Measurements from ENCODE around the gene CDC37.
"Not testable (repeated sequence)": the region's sequence is repeated elsewhere in the genome, so short reads cannot be mapped to it uniquely, and the experiment has no call there.

CDC37 gene

DNA sequence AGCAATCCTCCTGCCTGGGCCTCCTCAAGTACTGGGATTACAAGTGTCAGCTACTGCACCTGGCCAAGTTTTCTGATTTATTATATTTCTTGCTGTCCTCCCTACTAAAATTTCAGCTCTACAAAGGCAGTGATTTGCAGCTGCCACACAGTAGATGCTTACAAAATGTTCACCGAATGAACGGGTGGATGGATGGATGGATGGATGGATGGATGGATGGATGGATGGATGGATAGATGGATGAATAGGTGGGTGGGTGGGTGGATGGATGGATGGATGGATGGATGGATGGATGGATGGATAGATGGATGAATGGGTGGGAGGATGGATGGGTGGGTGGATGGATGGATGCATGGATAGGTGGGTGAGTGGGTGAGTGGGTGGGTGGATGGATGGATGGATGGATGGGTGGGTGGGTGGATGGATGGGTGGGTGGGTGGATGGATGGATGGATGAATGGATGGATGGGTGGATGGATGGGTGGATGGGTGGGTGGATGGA, 26.2 kb downstream of the CDC37 start:
- not testable (repeated sequence) for H3K9me3 ChIP-seq (ENCODE audit: control insufficient read depth, low read length); H3K4me1 ChIP-seq (ENCODE audit: control insufficient read depth, insufficient read depth, low read length, poor library complexity, severe bottlenecking); H3K4me3 ChIP-seq (ENCODE audit: extremely low read depth, insufficient read depth, low read length, poor library complexity, severe bottlenecking); H3K27ac ChIP-seq (ENCODE audit: low read depth, low read length, severe bottlenecking)
- peaks cover 37% of the 10 kb centered on the region for H3K36me3 ChIP-seq (ENCODE audit: control insufficient read depth, insufficient read depth, low read length)
- 100% methylated on average over 2 of the region's 2 CpGs; no CpG with 5 or more reads in 1 of the 2 experiments for WGBS, 2 experiments (ENCODE audit: insufficient coverage in 2 of 2)

DNA sequence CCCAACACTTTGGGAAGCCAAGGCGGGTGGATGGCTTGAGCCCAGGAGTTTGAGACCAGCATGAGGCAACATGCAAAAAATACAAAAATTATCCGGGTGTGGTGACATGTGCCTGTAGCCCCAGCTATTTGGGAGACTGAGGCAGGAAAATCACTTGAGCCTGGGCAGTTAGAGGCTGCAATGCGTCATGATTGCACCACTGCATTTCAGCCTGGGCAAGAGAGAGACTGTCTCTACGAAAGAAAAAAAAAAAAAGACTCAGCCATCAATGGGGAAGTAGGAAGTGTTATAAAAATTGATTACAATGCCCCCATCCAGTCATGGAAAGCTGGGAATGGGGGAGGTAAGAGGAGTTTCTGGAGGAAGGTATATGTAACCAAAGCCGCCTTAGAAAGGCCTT, 28.4 kb downstream of the CDC37 start:
- Histone ChIP-seq H3K4me1 (ENCODE audit: control insufficient read depth, insufficient read depth, low read length, poor library complexity, severe bottlenecking) (no peaks in the 10 kb centered on the region), H3K9me3 (ENCODE audit: control insufficient read depth, low read length) (no peaks in the 10 kb centered on the region), H3K27ac (ENCODE audit: low read depth, low read length, severe bottlenecking) (no peak overlapping the region), H3K36me3 (ENCODE audit: control insufficient read depth, insufficient read depth, low read length) (peaks cover 45% of the 10 kb centered on the region), H3K4me3 (ENCODE audit: extremely low read depth, insufficient read depth, low read length, poor library complexity, severe bottlenecking) (no peak overlapping the region)
- 97 to 98% methylated on average over 4 of the region's 5 CpGs for WGBS, 2 experiments (ENCODE audit: insufficient coverage in 2 of 2)

DNA sequence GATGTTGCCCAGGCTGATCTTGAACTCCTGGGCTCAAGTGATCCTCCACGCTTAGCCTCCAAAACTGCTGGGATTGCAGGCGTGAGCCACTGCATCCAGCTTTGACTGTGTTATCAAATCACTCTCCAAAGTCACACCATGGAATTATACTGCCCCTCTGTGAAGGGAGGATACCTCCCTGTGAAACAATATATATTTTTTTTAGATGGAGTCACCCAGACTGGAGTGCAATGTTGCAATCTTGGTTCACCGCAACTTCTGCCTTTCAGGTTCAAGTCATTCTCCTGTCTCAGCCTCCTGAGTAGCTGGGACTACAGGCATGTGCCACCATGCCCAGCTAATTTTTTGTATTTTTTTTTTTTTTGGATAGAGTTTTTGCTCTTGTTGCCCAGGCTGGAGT, 30.7 kb downstream of the CDC37 start:
- H3K4me1 ChIP-seq (ENCODE audit: control insufficient read depth, insufficient read depth, low read length, poor library complexity, severe bottlenecking) = no peaks in the 10 kb centered on the region
- no peak overlapping the region for H3K27ac ChIP-seq (ENCODE audit: low read depth, low read length, severe bottlenecking)
- WGBS, 2 experiments (ENCODE audit: insufficient coverage in 2 of 2) = 88 to 100% methylated on average over 2 to 3 of the region's 3 CpGs
- H3K4me3 ChIP-seq (ENCODE audit: extremely low read depth, insufficient read depth, low read length, poor library complexity, severe bottlenecking) = no peak overlapping the region
- H3K9me3 ChIP-seq (ENCODE audit: control insufficient read depth, low read length) = no peaks in the 10 kb centered on the region
- H3K36me3 ChIP-seq (ENCODE audit: control insufficient read depth, insufficient read depth, low read length) = peaks cover 54% of the 10 kb centered on the region

DNA sequence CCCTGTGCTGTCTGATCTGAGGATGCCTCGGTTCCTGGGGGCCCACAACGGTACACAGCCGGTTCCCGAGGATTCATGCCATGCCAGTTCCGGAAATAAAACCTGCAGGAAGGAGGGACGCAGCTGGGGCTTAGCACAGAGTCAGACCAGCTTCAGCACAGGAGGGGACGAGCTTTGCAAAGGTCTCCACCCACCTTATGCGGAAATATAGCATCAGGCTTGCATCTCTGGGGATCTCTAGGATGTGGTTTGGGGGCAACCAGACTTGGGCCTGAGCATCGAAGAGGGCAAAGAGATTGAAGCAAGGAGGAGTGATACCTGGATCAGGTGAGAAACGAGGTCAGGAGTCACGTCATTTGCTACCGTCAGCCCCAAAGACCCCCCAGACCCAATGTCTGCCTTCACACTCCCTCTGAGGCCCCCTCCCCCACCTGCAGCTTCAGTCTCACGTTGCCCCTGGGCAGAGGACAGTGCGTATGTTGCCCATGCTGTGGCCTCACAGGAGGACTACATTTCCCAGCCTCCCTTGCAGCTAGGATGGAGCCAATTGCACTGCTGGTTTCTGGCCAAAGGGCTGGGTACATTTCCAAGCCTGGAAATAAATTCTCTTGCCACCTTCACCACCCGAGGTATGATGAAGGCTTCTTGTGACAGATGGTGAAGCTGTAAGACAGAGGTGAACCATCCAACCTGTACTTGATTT, 35.1 kb downstream of the CDC37 start:
- H3K4me1 ChIP-seq (ENCODE audit: control insufficient read depth, insufficient read depth, low read length, poor library complexity, severe bottlenecking) = no peaks in the 10 kb centered on the region
- 96% methylated on average over 14 to 15 of the region's 15 CpGs for WGBS, 2 experiments (ENCODE audit: insufficient coverage in 2 of 2)
- H3K9me3 ChIP-seq (ENCODE audit: control insufficient read depth, low read length) = no peaks in the 10 kb centered on the region
- H3K36me3 ChIP-seq (ENCODE audit: control insufficient read depth, insufficient read depth, low read length) = peaks cover 71% of the 10 kb centered on the region
- H3K27ac ChIP-seq (ENCODE audit: low read depth, low read length, severe bottlenecking) = no peak overlapping the region
- H3K4me3 ChIP-seq (ENCODE audit: extremely low read depth, insufficient read depth, low read length, poor library complexity, severe bottlenecking) = no peak overlapping the region

DNA sequence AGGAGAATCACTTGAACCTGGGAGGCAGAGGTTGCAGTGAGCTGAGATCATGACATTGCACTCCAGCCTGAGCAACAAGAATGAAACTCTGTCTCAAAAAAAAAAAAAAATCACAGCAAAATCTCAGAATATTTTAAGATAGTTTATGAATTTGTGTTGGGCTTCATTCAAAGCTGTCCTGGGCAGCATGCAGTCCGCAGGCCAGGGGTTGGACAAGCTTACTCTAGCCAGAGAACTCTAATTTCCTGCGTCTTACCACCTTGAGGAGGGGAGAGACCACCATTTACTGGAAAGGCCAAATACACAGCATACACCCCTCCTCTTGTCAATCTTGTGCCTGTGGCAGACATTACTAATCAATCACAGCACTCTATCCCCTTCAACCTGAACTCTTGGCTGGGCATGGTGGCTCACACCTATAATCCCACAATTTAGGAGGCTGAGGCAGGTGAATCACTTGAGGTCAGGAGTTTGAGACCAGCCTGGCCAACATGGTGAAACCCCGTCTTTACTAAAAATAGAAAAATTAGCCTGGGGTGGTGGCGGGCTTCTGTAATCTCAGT, 36.3 kb downstream of the CDC37 start:
- H3K4me3 ChIP-seq (ENCODE audit: extremely low read depth, insufficient read depth, low read length, poor library complexity, severe bottlenecking); H3K4me1 ChIP-seq (ENCODE audit: control insufficient read depth, insufficient read depth, low read length, poor library complexity, severe bottlenecking); H3K9me3 ChIP-seq (ENCODE audit: control insufficient read depth, low read length); H3K27ac ChIP-seq (ENCODE audit: low read depth, low read length, severe bottlenecking): not testable (repeated sequence)
- 88 to 97% methylated on average over 4 of the region's 4 CpGs for WGBS, 2 experiments (ENCODE audit: insufficient coverage in 2 of 2)
- peaks cover 73% of the 10 kb centered on the region for H3K36me3 ChIP-seq (ENCODE audit: control insufficient read depth, insufficient read depth, low read length)

DNA sequence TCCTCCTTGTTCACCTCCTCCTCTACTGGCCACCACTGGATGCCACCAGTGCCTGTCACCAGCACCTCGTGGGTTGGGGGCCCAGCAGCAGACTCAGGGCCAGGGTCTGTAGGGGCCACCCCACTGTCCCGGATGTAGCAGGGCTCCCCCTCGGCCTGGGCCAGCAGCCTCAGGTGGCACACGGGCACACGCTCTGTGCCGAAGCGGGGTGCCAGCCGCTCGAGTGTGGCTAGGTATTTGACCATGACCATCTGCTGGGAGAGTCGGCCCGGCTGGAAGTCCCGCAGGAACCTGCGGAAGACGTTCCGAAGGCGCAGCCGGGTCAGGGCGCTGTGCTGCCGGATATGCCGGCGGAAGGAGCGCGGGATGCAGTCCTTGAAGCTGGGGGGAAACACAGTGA, 37.8 kb downstream of the CDC37 start:
- Histone ChIP-seq H3K4me3 (ENCODE audit: extremely low read depth, insufficient read depth, low read length, poor library complexity, severe bottlenecking) (no peak overlapping the region), H3K27ac (ENCODE audit: low read depth, low read length, severe bottlenecking) (no peak overlapping the region), H3K36me3 (ENCODE audit: control insufficient read depth, insufficient read depth, low read length) (peaks cover 69% of the 10 kb centered on the region), H3K9me3 (ENCODE audit: control insufficient read depth, low read length) (no peaks in the 10 kb centered on the region), H3K4me1 (ENCODE audit: control insufficient read depth, insufficient read depth, low read length, poor library complexity, severe bottlenecking) (no peaks in the 10 kb centered on the region)
- WGBS, 2 experiments (ENCODE audit: insufficient coverage in 2 of 2) = 95 to 97% methylated on average over 22 of the region's 23 CpGs

DNA sequence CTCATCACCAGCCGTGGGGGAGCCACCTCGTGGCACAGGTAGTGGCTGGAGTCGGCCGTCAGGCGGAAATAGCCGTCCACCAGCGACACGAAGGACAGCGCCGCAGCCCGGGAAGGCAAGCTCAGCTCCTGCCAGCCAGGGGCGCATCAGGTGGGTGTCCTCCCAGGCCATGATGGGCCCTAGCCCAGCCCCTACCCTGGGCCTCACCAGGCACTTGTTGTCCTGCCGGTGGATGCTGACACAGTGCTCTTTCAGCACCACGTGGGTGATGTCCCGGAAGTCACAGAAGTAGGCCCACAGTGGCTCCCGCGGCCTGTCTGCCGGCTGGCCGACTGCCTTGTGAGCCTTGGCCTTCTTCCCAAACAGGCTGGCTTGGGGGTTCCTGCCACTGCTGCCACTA, 38.7 kb downstream of the CDC37 start:
- 92 to 94% methylated on average over 17 to 19 of the region's 19 CpGs for WGBS, 2 experiments (ENCODE audit: insufficient coverage in 2 of 2)
- no peaks in the 10 kb centered on the region for H3K4me1 ChIP-seq (ENCODE audit: control insufficient read depth, insufficient read depth, low read length, poor library complexity, severe bottlenecking)
- no peaks in the 10 kb centered on the region for H3K9me3 ChIP-seq (ENCODE audit: control insufficient read depth, low read length)
- H3K36me3 ChIP-seq (ENCODE audit: control insufficient read depth, insufficient read depth, low read length) = peaks cover 68% of the 10 kb centered on the region
- no peak overlapping the region for H3K4me3 ChIP-seq (ENCODE audit: extremely low read depth, insufficient read depth, low read length, poor library complexity, severe bottlenecking)
- no peak overlapping the region for H3K27ac ChIP-seq (ENCODE audit: low read depth, low read length, severe bottlenecking)

DNA sequence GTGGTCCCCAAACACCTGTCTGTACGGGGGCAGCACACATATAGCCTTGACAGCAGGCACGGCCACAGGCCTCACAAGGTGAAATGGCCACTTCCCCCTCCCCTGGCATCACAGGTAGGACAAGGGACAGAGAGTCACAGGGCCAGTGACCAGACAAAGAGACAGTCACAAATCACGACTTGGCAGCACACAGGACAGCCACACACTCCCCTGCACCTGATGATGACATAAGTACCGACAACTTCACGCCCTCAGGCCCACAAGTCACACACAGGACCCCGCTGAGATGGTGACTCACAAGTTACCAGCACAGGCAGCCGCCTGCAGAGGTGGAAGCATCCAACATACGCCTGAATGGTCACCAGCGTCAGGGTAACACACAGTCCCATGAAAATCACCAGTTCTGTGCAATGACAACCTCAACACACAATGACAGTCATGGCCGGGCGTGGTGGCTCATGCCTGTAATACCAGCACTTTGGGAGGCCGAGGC, 39.5 kb downstream of the CDC37 start:
- no peak overlapping the region for H3K4me3 ChIP-seq (ENCODE audit: extremely low read depth, insufficient read depth, low read length, poor library complexity, severe bottlenecking)
- H3K4me1 ChIP-seq (ENCODE audit: control insufficient read depth, insufficient read depth, low read length, poor library complexity, severe bottlenecking) = no peaks in the 10 kb centered on the region
- no peak overlapping the region for H3K27ac ChIP-seq (ENCODE audit: low read depth, low read length, severe bottlenecking)
- no peaks in the 10 kb centered on the region for H3K9me3 ChIP-seq (ENCODE audit: control insufficient read depth, low read length)
- 79 to 92% methylated on average over 9 to 10 of the region's 12 CpGs for WGBS, 2 experiments (ENCODE audit: insufficient coverage in 2 of 2)
- H3K36me3 ChIP-seq (ENCODE audit: control insufficient read depth, insufficient read depth, low read length) = peaks cover 68% of the 10 kb centered on the region

DNA sequence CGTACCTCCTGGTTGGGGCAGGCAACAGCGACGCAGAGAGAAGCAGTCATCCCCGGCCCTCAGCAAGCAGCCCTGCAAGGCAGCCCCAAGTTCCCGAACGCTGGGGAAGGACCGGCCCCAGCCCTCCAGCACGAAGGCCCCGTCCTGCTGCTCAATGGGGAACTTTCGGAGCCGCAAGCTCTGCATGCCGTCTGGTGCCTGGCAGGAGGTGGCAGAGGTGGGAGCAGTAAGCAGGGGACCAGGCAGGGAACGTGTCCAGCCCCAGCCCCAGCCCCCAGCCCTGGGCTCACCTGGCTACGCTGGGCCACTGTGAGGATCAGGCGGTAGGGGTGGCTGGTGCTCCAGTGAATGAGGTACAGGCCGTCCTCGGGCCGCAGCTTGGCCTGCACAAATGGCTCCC, 41.1 kb downstream of the CDC37 start:
- no peak overlapping the region for H3K4me3 ChIP-seq (ENCODE audit: extremely low read depth, insufficient read depth, low read length, poor library complexity, severe bottlenecking)
- H3K36me3 ChIP-seq (ENCODE audit: control insufficient read depth, insufficient read depth, low read length) = peaks cover 67% of the 10 kb centered on the region
- WGBS, 2 experiments (ENCODE audit: insufficient coverage in 2 of 2) = 94 to 95% methylated on average over 18 of the region's 18 CpGs
- H3K27ac ChIP-seq (ENCODE audit: low read depth, low read length, severe bottlenecking) = no peak overlapping the region
- H3K9me3 ChIP-seq (ENCODE audit: control insufficient read depth, low read length) = no peaks in the 10 kb centered on the region
- no peaks in the 10 kb centered on the region for H3K4me1 ChIP-seq (ENCODE audit: control insufficient read depth, insufficient read depth, low read length, poor library complexity, severe bottlenecking)

DNA sequence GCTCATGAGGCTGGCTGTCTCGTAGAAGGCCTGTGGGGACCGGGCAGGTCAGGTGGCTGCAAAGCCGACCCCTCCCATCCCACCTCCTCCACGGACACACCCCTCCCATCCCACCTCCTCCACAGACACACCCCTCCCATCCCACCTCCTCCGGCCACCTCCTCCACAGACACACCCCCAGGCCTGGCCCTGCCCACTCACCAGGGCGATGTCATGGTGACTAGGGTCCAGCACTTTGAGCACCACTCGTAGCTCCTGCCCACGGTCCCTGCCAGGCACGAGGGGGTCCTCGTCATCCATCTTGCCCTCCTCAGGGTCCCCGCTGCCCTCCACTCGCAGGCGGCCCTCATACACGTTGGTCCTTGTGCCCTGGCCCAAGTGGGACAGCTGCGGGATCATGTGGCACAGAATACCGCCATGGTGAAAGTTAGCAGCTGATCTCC, 41.8 kb downstream of the CDC37 start:
- WGBS, 2 experiments (ENCODE audit: insufficient coverage in 2 of 2) = 87 to 91% methylated on average over 15 of the region's 16 CpGs
- Histone ChIP-seq H3K4me1 (ENCODE audit: control insufficient read depth, insufficient read depth, low read length, poor library complexity, severe bottlenecking) (no peaks in the 10 kb centered on the region), H3K27ac (ENCODE audit: low read depth, low read length, severe bottlenecking) (no peak overlapping the region), H3K9me3 (ENCODE audit: control insufficient read depth, low read length) (no peaks in the 10 kb centered on the region), H3K36me3 (ENCODE audit: control insufficient read depth, insufficient read depth, low read length) (peaks cover 63% of the 10 kb centered on the region), H3K4me3 (ENCODE audit: extremely low read depth, insufficient read depth, low read length, poor library complexity, severe bottlenecking) (no peak overlapping the region)

DNA sequence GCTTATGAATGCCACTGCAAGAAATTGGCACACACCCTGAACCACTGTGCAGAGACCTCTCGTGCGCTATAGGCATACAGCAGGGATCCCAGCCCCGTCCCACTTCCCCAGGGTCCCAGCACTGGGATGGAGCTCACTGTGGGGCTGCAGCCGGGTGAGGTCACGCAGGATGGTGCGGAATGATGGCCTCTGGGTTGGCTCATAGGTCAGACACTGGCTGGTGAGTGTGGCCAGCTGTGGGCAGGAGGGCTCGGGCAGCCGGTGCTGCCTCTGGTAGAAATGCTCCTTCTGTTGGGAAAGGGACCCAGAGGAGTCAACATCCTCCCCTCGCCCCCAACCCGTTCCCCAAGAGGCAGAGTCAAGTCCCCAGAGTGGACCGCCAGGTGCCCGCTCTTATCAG, 46.9 kb downstream of the CDC37 start:
- 96 to 97% methylated on average over 10 to 12 of the region's 12 CpGs for WGBS, 2 experiments (ENCODE audit: insufficient coverage in 2 of 2)
- Histone ChIP-seq H3K36me3 (ENCODE audit: control insufficient read depth, insufficient read depth, low read length) (peaks cover 53% of the 10 kb centered on the region), H3K4me3 (ENCODE audit: extremely low read depth, insufficient read depth, low read length, poor library complexity, severe bottlenecking) (no peak overlapping the region)

More for the DNA sequence above, 46.9 kb downstream of the CDC37 start:
- Histone ChIP-seq H3K4me1 (ENCODE audit: control insufficient read depth, insufficient read depth, low read length, poor library complexity, severe bottlenecking) (peaks cover 5% of the 10 kb centered on the region), H3K27ac (ENCODE audit: low read depth, low read length, severe bottlenecking) (no peak overlapping the region), H3K9me3 (ENCODE audit: control insufficient read depth, low read length) (no peaks in the 10 kb centered on the region)
